ENCODE data around the gene ODF4. TPM values are rescaled to one million over a fixed set of nuclear protein-coding genes. Genes with fewer than 3 reads are reported as not detected.

Gene ODF4
- total RNA-seq, 1 experiment from 2014 or later, result not detected

- TF ChIP-seq MLX (CRISPR knock-in tag; IDR thresholded peaks at IDR 0.05) (no peak), MXD4 (CRISPR knock-in tag; IDR thresholded peaks at IDR 0.05; ENCODE audit: borderline replicate concordance) (no peak), SMAD4 (CRISPR knock-in tag; IDR thresholded peaks at IDR 0.05) (no peak), ESRRA (CRISPR knock-in tag; IDR thresholded peaks at IDR 0.05; ENCODE audit: borderline replicate concordance) (no peak), USF2 (CRISPR knock-in tag; IDR thresholded peaks at IDR 0.05) (no peak), NR1H2 (CRISPR knock-in tag; IDR thresholded peaks at IDR 0.05) (no peak), ZNF512 (CRISPR knock-in tag; IDR thresholded peaks at IDR 0.05; ENCODE audit: borderline replicate concordance) (no peak), IRF1 (CRISPR knock-in tag; IDR thresholded peaks at IDR 0.05) (no peak), NFATC4 (CRISPR knock-in tag; IDR thresholded peaks at IDR 0.05) (no peak), EMX1 (CRISPR knock-in tag; IDR thresholded peaks at IDR 0.05) (no peak), ZNF396 (CRISPR knock-in tag; IDR thresholded peaks at IDR 0.05; ENCODE audit: borderline replicate concordance) (no peak), CBFB (CRISPR knock-in tag; IDR thresholded peaks at IDR 0.05; ENCODE audit: low read depth) (no peak)
- TF ChIP-seq, protein P1, sequence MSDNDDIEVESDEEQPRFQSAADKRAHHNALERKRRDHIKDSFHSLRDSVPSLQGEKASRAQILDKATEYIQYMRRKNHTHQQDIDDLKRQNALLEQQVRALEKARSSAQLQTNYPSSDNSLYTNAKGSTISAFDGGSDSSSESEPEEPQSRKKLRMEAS (CRISPR knock-in tag; IDR thresholded peaks at IDR 0.05), result no peak
- TF ChIP-seq, protein P2, sequence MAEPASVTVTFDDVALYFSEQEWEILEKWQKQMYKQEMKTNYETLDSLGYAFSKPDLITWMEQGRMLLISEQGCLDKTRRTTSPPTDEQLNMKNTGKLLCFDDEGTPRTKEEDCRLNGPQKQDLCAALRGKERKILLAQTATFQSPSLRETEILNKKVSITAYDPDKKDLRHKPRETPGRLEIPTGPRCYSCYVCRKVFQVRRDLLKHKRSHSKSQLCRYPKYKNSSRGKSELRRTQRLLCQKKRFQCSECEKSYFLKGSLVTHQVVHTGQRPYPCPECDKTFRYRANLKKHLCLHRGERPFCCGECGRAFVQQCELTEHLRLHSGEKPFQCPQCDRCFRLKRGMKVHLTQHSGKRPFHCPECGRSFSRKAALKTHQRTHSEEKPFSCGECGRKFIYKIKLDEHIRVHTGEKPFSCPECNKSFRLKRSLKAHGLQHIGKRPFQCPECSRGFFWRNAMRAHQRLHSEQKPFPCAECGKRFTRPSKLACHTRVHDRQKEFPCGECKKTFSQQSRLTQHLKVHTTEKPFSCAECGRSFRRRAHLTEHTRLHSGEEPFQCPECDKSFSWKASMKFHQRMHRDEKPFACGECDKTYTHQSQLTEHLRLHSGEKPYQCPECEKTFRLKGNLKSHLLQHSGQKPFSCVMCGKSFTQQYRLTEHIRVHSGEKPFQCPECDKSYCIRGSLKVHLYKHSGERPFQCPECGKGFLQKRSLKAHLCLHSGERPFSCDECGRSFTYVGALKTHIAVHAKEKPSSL (CRISPR knock-in tag; conservative IDR thresholded peaks at IDR 0.05), result no peak
These were observed 21.1 kb downstream of the ODF4 start (continued) for GRCh38 chr17:8360751-8361150.

- DNase-seq (ENCODE audit: low spot score), result no peak
- ChIA-PET POLR2A (no interaction called here), CTCF (no interaction called here)
- Mint-ChIP-seq H3K4me1 (peaks cover 25% of the 10 kb centered on the region), H3K36me3 (peaks cover 2% of the 10 kb centered on the region; the same call in 1 of the 2 replicates), H3K27ac (no peak overlapping the region), H3K4me3 (no peak overlapping the region), H3K27me3 (ENCODE audit: low read depth) (no peaks in the 10 kb centered on the region), H3K9me3 (no peaks in the 10 kb centered on the region)
- no peak for ATAC-seq
- TF ChIP-seq PRRX2 (CRISPR knock-in tag; IDR thresholded peaks at IDR 0.05) (no peak), SOX15 (CRISPR knock-in tag; IDR thresholded peaks at IDR 0.05) (no peak), STAT6 (CRISPR knock-in tag; conservative IDR thresholded peaks at IDR 0.05; ENCODE audit: low read depth) (no peak), ZNF671 (CRISPR knock-in tag; IDR thresholded peaks at IDR 0.05) (no peak), FOXJ3 (CRISPR knock-in tag; IDR thresholded peaks at IDR 0.05; ENCODE audit: borderline replicate concordance) (no peak), E2F1 (CRISPR knock-in tag; IDR thresholded peaks at IDR 0.05) (no peak), SMAD4 (CRISPR knock-in tag; IDR thresholded peaks at IDR 0.05) (no peak), TCF7 (CRISPR knock-in tag; IDR thresholded peaks at IDR 0.05; ENCODE audit: low read depth) (no peak), ZNF416 (CRISPR knock-in tag; IDR thresholded peaks at IDR 0.05) (no peak), ZNF219 (CRISPR knock-in tag; IDR thresholded peaks at IDR 0.05; ENCODE audit: borderline replicate concordance) (no peak), IRF1 (CRISPR knock-in tag; IDR thresholded peaks at IDR 0.05) (no peak)
- TF ChIP-seq, protein P3, sequence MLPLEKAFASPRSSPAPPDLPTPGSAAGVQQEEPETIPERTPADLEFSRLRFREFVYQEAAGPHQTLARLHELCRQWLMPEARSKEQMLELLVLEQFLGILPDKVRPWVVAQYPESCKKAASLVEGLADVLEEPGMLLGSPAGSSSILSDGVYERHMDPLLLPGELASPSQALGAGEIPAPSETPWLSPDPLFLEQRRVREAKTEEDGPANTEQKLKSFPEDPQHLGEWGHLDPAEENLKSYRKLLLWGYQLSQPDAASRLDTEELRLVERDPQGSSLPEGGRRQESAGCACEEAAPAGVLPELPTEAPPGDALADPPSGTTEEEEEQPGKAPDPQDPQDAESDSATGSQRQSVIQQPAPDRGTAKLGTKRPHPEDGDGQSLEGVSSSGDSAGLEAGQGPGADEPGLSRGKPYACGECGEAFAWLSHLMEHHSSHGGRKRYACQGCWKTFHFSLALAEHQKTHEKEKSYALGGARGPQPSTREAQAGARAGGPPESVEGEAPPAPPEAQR (CRISPR knock-in tag; IDR thresholded peaks at IDR 0.05), result no peak
These were observed 23.2 kb downstream of the ODF4 start for GRCh38 chr17:8362651-8363332.

Data from WTC11 (cell line).